H1 (cell line): ENCODE data around the gene HES5. TPM values are rescaled to one million over a fixed set of nuclear protein-coding genes. Genes with fewer than 3 reads are reported as not detected.

ENCODE experiments used
- CTCF ChIA-PET: fragments of 300-600 bp; sonication (Branson Sonifier 250); formaldehyde crosslinking; loops from one replicate; lab custom pipeline; 2021; ENCODE audit not compliant: partially characterized antibody; lab: Charles Lee
- POLR2A ChIA-PET: fragments of 300-600 bp; sonication (Branson Sonifier 250); formaldehyde crosslinking; loops from one replicate; lab custom pipeline; 2021; ENCODE audit warnings: inconsistent platforms; ENCODE audit not compliant: partially characterized antibody; lab: Charles Lee
- DNase-seq, 2 experiments: peaks; one replicate each; pipeline versions ENCODE4 v3.0.0 to v3.0.0-alpha.2; 2010 to 2022; ENCODE audit warnings: low spot score in 2 of 2, low read depth in 1 of 2, mixed read lengths in 1 of 2
- FAIRE-seq: peaks from 2 replicates; lab custom pipeline; 2011; peaks lifted over from hg19 to GRCh38; lab: Jason Lieb, UNC
- H2AFZ ChIP-seq: 2 replicates; pipeline ENCODE4 v1.8.1; 2012; ENCODE audit warnings: low read length, inconsistent platforms
- H2AK5ac ChIP-seq: 2 replicates; pipeline ENCODE4 v1.6.1; 2013; ENCODE audit warnings: low read depth, low read length
- H2BK120ac ChIP-seq: replicated peaks from 2 replicates; pipeline ENCODE3; 2013; ENCODE audit warnings: low read depth, low read length, inconsistent platforms
- H2BK12ac ChIP-seq: 2 replicates; pipeline ENCODE4 v1.6.1; 2013; ENCODE audit warnings: low read depth, low read length
- H2BK15ac ChIP-seq: 2 replicates; pipeline ENCODE4 v1.6.1; 2013; ENCODE audit warnings: low read length
- H2BK20ac ChIP-seq: 2 replicates; pipeline ENCODE4 v1.6.1; 2013; ENCODE audit warnings: low read length
- H2BK5ac ChIP-seq: 2 replicates; pipeline ENCODE4 v1.6.1; 2013; ENCODE audit warnings: low read depth, low read length
- H3K14ac ChIP-seq: 2 replicates; pipeline ENCODE4 v1.6.1; 2013; ENCODE audit warnings: inconsistent platforms; ENCODE audit not compliant: insufficient read length
- H3K18ac ChIP-seq: 2 replicates; pipeline ENCODE4 v1.6.1; 2013; ENCODE audit warnings: low read length; ENCODE audit errors: extremely low read depth
- H3K23ac ChIP-seq: 2 replicates; pipeline ENCODE4 v1.6.1; 2013; ENCODE audit warnings: inconsistent platforms; ENCODE audit not compliant: insufficient read length
- H3K23me2 ChIP-seq: 2 replicates; pipeline ENCODE4 v1.6.1; 2013; ENCODE audit warnings: low read depth, low read length
- H3K27ac ChIP-seq: 2 replicates; pipeline ENCODE4 v1.6.1; 2011; ENCODE audit warnings: low read depth, low read length, inconsistent platforms
- H3K27me3 ChIP-seq, 4 experiments: replicated peaks in 1 of 4; 1 replicate in 1 of 4; 2 replicates in 3 of 4; pipeline versions ENCODE4 v1.6.1 to v1.8.1; 2011 to 2013; ENCODE audit warnings: low read length in 3 of 4, mild to moderate bottlenecking in 3 of 4, inconsistent platforms in 2 of 4, mixed read lengths in 2 of 4, moderate library complexity in 1 of 4; ENCODE audit not compliant: control insufficient read depth in 3 of 4, insufficient read depth in 3 of 4; ENCODE audit errors: extremely low read depth in 1 of 4
- H3K36me3 ChIP-seq, 4 experiments: 2 replicates each; pipeline versions ENCODE4 v1.6.1 to v1.8.1; 2011 to 2013; ENCODE audit warnings: mild to moderate bottlenecking in 4 of 4, low read length in 3 of 4, moderate library complexity in 2 of 4, control low read depth in 1 of 4, inconsistent platforms in 1 of 4; ENCODE audit not compliant: insufficient read depth in 4 of 4, control insufficient read depth in 2 of 4
- H3K4ac ChIP-seq: replicated peaks from 2 replicates; pipeline ENCODE3; 2013; ENCODE audit warnings: low read length, low read depth, mixed read lengths, inconsistent platforms; ENCODE audit not compliant: insufficient read length
- H3K4me1 ChIP-seq, 4 experiments: replicated peaks in 1 of 4; 1 replicate in 1 of 4; 2 replicates in 3 of 4; pipeline versions ENCODE4 v1.6.1 to v1.8.1; 2011 to 2013; ENCODE audit warnings: low read length in 3 of 4, inconsistent platforms in 2 of 4, mixed read lengths in 1 of 4; ENCODE audit not compliant: insufficient read depth in 4 of 4, control insufficient read depth in 3 of 4
- H3K4me2 ChIP-seq, 2 experiments: 2 replicates each; pipeline versions ENCODE4 v1.6.1 to v1.8.1; 2011 to 2013; ENCODE audit warnings: low read depth in 2 of 2, low read length in 2 of 2, control low read depth in 1 of 2, inconsistent platforms in 1 of 2, mild to moderate bottlenecking in 1 of 2; ENCODE audit not compliant: insufficient read depth in 1 of 2
- H3K4me3 ChIP-seq, 4 experiments: fragments of 200-600, 300-600 bp in 1 of 4; sonication (generic), shearing (Covaris generic), sonication (Bioruptor Twin) in 1 of 4; 2 replicates each; pipeline versions ENCODE4 v1.5.1 to v1.8.1; 2011 to 2016; ENCODE audit warnings: low read length in 4 of 4, low read depth in 3 of 4, control low read depth in 2 of 4, inconsistent platforms in 2 of 4, mild to moderate bottlenecking in 2 of 4, mixed read lengths in 1 of 4, moderate library complexity in 1 of 4; ENCODE audit not compliant: insufficient read depth in 2 of 4; ENCODE audit errors: extremely low read depth in 1 of 4
- H3K56ac ChIP-seq: replicated peaks from 2 replicates; pipeline ENCODE3; 2013; ENCODE audit warnings: low read depth, mild to moderate bottlenecking, mixed read lengths, low read length, inconsistent platforms; ENCODE audit not compliant: insufficient read length
- H3K79me1 ChIP-seq: 2 replicates; pipeline ENCODE4 v1.6.1; 2013; ENCODE audit warnings: low read depth, low read length, control low read depth
- H3K79me2 ChIP-seq, 2 experiments: 2 replicates each; pipeline versions ENCODE4 v1.6.1 to v1.8.1; 2012 to 2013; ENCODE audit warnings: low read length in 2 of 2, mild to moderate bottlenecking in 2 of 2, inconsistent platforms in 1 of 2; ENCODE audit not compliant: insufficient read depth in 2 of 2, control insufficient read depth in 1 of 2
- H3K9ac ChIP-seq, 4 experiments: replicated peaks in 1 of 4; 1 replicate in 1 of 4; 2 replicates in 3 of 4; pipeline versions ENCODE4 v1.6.1 to v1.8.1; 2011 to 2013; ENCODE audit warnings: low read depth in 3 of 4, low read length in 3 of 4, control low read depth in 2 of 4, mild to moderate bottlenecking in 2 of 4, moderate library complexity in 2 of 4, inconsistent platforms in 1 of 4; ENCODE audit errors: extremely low read depth in 1 of 4
- H3K9me3 ChIP-seq, 2 experiments: 2 replicates each; pipeline versions ENCODE4 v1.6.1 to v1.8.1; 2012 to 2013; ENCODE audit warnings: mild to moderate bottlenecking in 2 of 2, moderate library complexity in 2 of 2, control low read depth in 1 of 2, inconsistent platforms in 1 of 2, low read depth in 1 of 2, low read length in 1 of 2, mixed read lengths in 1 of 2; ENCODE audit not compliant: insufficient read depth in 2 of 2
- H4K20me1 ChIP-seq, 2 experiments: replicated peaks in 1 of 2; 2 replicates each; pipeline versions ENCODE3 to v1.8.1; 2011 to 2013; ENCODE audit warnings: inconsistent platforms in 2 of 2, low read length in 2 of 2, mild to moderate bottlenecking in 1 of 2; ENCODE audit not compliant: insufficient read depth in 2 of 2, control insufficient read depth in 1 of 2
- H4K5ac ChIP-seq: 2 replicates; pipeline ENCODE4 v1.6.1; 2013; ENCODE audit warnings: low read length, low read depth, mixed read lengths, inconsistent platforms; ENCODE audit not compliant: insufficient read length
- H4K8ac ChIP-seq: 2 replicates; pipeline ENCODE4 v1.8.0; 2013; ENCODE audit warnings: mild to moderate bottlenecking, moderate library complexity, low read length, inconsistent platforms; ENCODE audit not compliant: insufficient read depth; ENCODE audit errors: extremely low read depth
- H4K91ac ChIP-seq: replicated peaks from 2 replicates; pipeline ENCODE3; 2013; ENCODE audit warnings: low read length, mixed read lengths, inconsistent platforms; ENCODE audit not compliant: insufficient read length
- FOSL1 ChIP-seq: IDR thresholded peaks from 2 replicates; pipeline ENCODE4 v1.6.1; 2011; ENCODE audit warnings: mild to moderate bottlenecking, low read depth, low read length, moderate library complexity; ENCODE audit not compliant: insufficient read depth
- KDM5A ChIP-seq: fragments of 200-600 bp; IDR thresholded peaks from 2 replicates; pipeline ENCODE4 v1.7.1; 2012; ENCODE audit warnings: mild to moderate bottlenecking, low read length, inconsistent platforms, mixed read lengths
- PHF8 ChIP-seq: fragments of 200-600 bp; sonication (generic); conservative IDR thresholded peaks from 2 replicates; pipeline ENCODE4 v1.7.1; 2012; ENCODE audit warnings: low read depth, mild to moderate bottlenecking, inconsistent platforms, low read length, moderate library complexity
- RNF2 ChIP-seq: fragments of 200-900, 300-1000 bp; sonication (generic); IDR thresholded peaks from 2 replicates; pipeline ENCODE4 v1.7.1; 2016; ENCODE audit warnings: borderline replicate concordance, low read depth, mild to moderate bottlenecking, antibody characterized with exemption, low read length; ENCODE audit not compliant: poor library complexity, severe bottlenecking; ENCODE audit errors: missing control alignments
- SAP30 ChIP-seq: fragments of 300-600 bp; sonication (generic); IDR thresholded peaks from 2 replicates; pipeline ENCODE4 v1.7.1; 2012; ENCODE audit warnings: low read length, moderate library complexity, mild to moderate bottlenecking, inconsistent platforms; ENCODE audit not compliant: insufficient read depth, insufficient replicate concordance
- SIX5 ChIP-seq: IDR thresholded peaks from 2 replicates; pipeline ENCODE4 v1.6.1; 2011; ENCODE audit warnings: mild to moderate bottlenecking, low read depth, low read length
- SP1 ChIP-seq: IDR thresholded peaks from 2 replicates; pipeline ENCODE4 v1.6.1; 2011; ENCODE audit warnings: low read depth, low read length
- WGBS, 2 experiments: shearing (Covaris generic) in 1 of 2; methylation state at CpG; one replicate each; pipeline versions ENCODE4 v1.1.6 to v1.1.7; 2013 to 2015; ENCODE audit warnings: low lambda C conversion rate in 2 of 2, mixed read lengths in 2 of 2, inconsistent platforms in 1 of 2, low coverage in 1 of 2, missing lambda C conversion rate in 1 of 2; ENCODE audit not compliant: insufficient replicate concordance in 2 of 2, insufficient coverage in 1 of 2, insufficient read length in 1 of 2; ENCODE audit errors: extremely low coverage in 1 of 2, missing lambda C conversion rate in 1 of 2; 5-methylcytosine and 5-hydroxymethylcytosine counted together
- polyA plus RNA-seq, 7 experiments: library from polyadenylated mRNA; depleted of rRNA in 3 of 7; stranded (reverse) in 5 of 7; unstranded in 2 of 7; fragments of >200 nt in 5 of 7; fragments of 200-250 nt in 2 of 7; gene quantifications; 1 replicate in 5 of 7; 2 replicates in 1 of 7; 4 replicates in 1 of 7; pipeline versions ENCODE4 v1.2.1 to v1.2.3, GENCODE V29; 2011 to 2013; ENCODE audit warnings: missing spikeins in 2 of 7, mixed read lengths in 2 of 7
- total RNA-seq: library from RNA; stranded (reverse); fragmentation: NEBNext Ultra II Directional; extraction: Animal tissue kit (Norgen Biotek cat#: 25700); gene quantifications from 2 replicates; pipeline ENCODE4 v1.2.1, GENCODE V29; 2021

HES5 gene
- total and polyA plus RNA-seq, 2 of the 8 experiments (the other 6 are each of a cell fraction or from before 2014, with no cell fraction given) = 0.22 TPM; not detected in 1

GRCh38 chr1:2481885-2482284, 48.2 kb downstream of the HES5 start:
- H3K79me2 ChIP-seq = no peaks in the 10 kb centered on the region
- DNase-seq = no peak
- no peak overlapping the region for H2BK15ac ChIP-seq
- CTCF ChIA-PET = interaction anchor here (2.0 to 2.4 kb wide), 2 partner anchors 12 to 36 kb away, joined by 7 to 14 read pairs; no protein-coding TSS in a partner anchor
- no peak overlapping the region for H2AFZ ChIP-seq
- no peak overlapping the region for H4K91ac ChIP-seq
- no peak overlapping the region for H4K5ac ChIP-seq
- no peak for FAIRE-seq
- H3K36me3 ChIP-seq = no peaks in the 10 kb centered on the region
- TF ChIP-seq SAP30 (no peak), RNF2 (no peak), SIX5 (no peak), PHF8 (no peak), SP1 (no peak), KDM5A (no peak), FOSL1 (no peak)
- TF ChIP-seq, all 59 proteins: peak for 0
- Histone ChIP-seq H2BK20ac (no peak overlapping the region), H2BK12ac (no peak overlapping the region), H3K9me3 (peaks cover 0 to 3% of the 10 kb centered on the region in 2 experiments; a peak in 1 of 4 replicates), H4K8ac (no peak overlapping the region), H3K23ac (no peak overlapping the region), H3K14ac (no peak overlapping the region), H3K4ac (no peak overlapping the region), H2BK5ac (no peak overlapping the region), H4K20me1 (peaks cover 0 to 5% of the 10 kb centered on the region in 2 experiments), H2AK5ac (no peak overlapping the region), H3K27me3 (0 out of 7 replicates have a peak, but pooled peaks cover 0 to 2% (median 0%) of the 10 kb centered on the region in 4 experiments), H3K27ac (no peak overlapping the region), H3K56ac (no peak overlapping the region), H3K23me2 (no peaks in the 10 kb centered on the region; the same call in 1 of the 2 replicates), H2BK120ac (no peak overlapping the region), H3K4me2 (no peak overlapping the region), H3K4me3 (no peak overlapping the region), H3K4me1 (peaks cover 0 to 2% (median 0%) of the 10 kb centered on the region in 4 experiments; a peak in 1 of 7 replicates), H3K79me1 (no peaks in the 10 kb centered on the region), H3K9ac (no peak overlapping the region), H3K18ac (no peak overlapping the region)
- POLR2A ChIA-PET = interaction anchor here (1.0 kb wide), 1 partner anchor 19 kb away, joined by 5 read pairs; no protein-coding TSS in a partner anchor
- WGBS, 2 experiments = 91% methylated on average over 10 of the region's 10 CpGs; no CpG with 5 or more reads in 1 of the 2 experiments
